Measurements from ENCODE around the gene ARMH1. TPM values are rescaled to one million over a fixed set of nuclear protein-coding genes. Genes with fewer than 3 reads are reported as not detected.

The ARMH1 gene
- total RNA-seq, 1 experiment from 2014 or later, result 2.8 TPM

- in situ Hi-C loops (cut with HindIII; ENCODE audit: low pct_unique_long_range_greater_than_20kb, low sequenced_read_pairs), result no loop called here
- intact Hi-C loops (cut with micrococcal nuclease; ENCODE audit: unreplicated experiment), result no loop called here
- POLR2A ChIA-PET, result no interaction called here
Measured at GRCh38 chr1:44685881-44686280, 11.4 kb downstream of the ARMH1 start.

GRCh38 chr1:44688760-44689446 is 14.4 kb downstream of the ARMH1 start:
- DNase-seq (ENCODE audit: low read depth, low spot score) (no peak), ATAC-seq (no peak)
- Histone ChIP-seq H3K4me3 (ENCODE audit: low read depth in 2 of 2, low read length in 2 of 2) (no peak overlapping the region), H3K27me3 (ENCODE audit: control insufficient read depth, insufficient read depth, low read length) (no peaks in the 10 kb centered on the region), H3K27ac (ENCODE audit: low read length) (no peak overlapping the region), H3K4me1 (ENCODE audit: control insufficient read depth, insufficient read depth, low read length) (peaks cover 5% of the 10 kb centered on the region; the same call in 1 of the 2 replicates), H3K36me3 (ENCODE audit: control insufficient read depth, insufficient read depth, low read length) (no peaks in the 10 kb centered on the region), H3K9me3 (ENCODE audit: control insufficient read depth, insufficient read depth, low read depth, low read length) (no peaks in the 10 kb centered on the region)
- TF ChIP-seq SIN3A (IDR thresholded peaks at IDR 0.05; ENCODE audit: borderline replicate concordance, insufficient read depth, low read depth, low read length) (no peak), POLR2AphosphoS5 (IDR thresholded peaks at IDR 0.05; ENCODE audit: low read depth, low read length) (no peak), CTCF (IDR thresholded peaks at IDR 0.05) (no peak), REST (IDR thresholded peaks at IDR 0.05; ENCODE audit: insufficient read depth in 1 of 2, low read depth in 2 of 2, low read length in 1 of 2) (no peak), TCF7L2 (IDR thresholded peaks at IDR 0.05; ENCODE audit: low read depth, low read length) (no peak)
- in situ Hi-C loops (cut with HindIII; ENCODE audit: low pct_unique_long_range_greater_than_20kb, low sequenced_read_pairs) (no loop called here), intact Hi-C loops (cut with micrococcal nuclease; ENCODE audit: unreplicated experiment) (no loop called here)
- BruUV-seq (replicated peaks), result no TSS peak
- CTCF ChIA-PET, result no interaction called here
- POLR2A ChIA-PET, result no interaction called here

More at GRCh38 chr1:44685881-44686280, 11.4 kb downstream of the ARMH1 start:
- no TSS peak for BruUV-seq (replicated peaks)
- DNase-seq (ENCODE audit: low read depth, low spot score) (no peak), ATAC-seq (no peak)
- no peak overlapping the region for H3K27ac ChIP-seq (ENCODE audit: low read length)
- H3K36me3 ChIP-seq (ENCODE audit: control insufficient read depth, insufficient read depth, low read length), result no peaks in the 10 kb centered on the region
- H3K4me1 ChIP-seq (ENCODE audit: control insufficient read depth, insufficient read depth, low read length), result peaks cover 5% of the 10 kb centered on the region; the same call in 1 of the 2 replicates
- CTCF ChIA-PET, result no interaction called here
- no peaks in the 10 kb centered on the region for H3K9me3 ChIP-seq (ENCODE audit: control insufficient read depth, insufficient read depth, low read depth, low read length)
- H3K27me3 ChIP-seq (ENCODE audit: control insufficient read depth, insufficient read depth, low read length), result no peaks in the 10 kb centered on the region
- TF ChIP-seq TCF7L2 (IDR thresholded peaks at IDR 0.05; ENCODE audit: low read depth, low read length), result no peak
- no peak for TF ChIP-seq POLR2AphosphoS5 (IDR thresholded peaks at IDR 0.05; ENCODE audit: low read depth, low read length)
- no peak for TF ChIP-seq CTCF (IDR thresholded peaks at IDR 0.05)
- no peak for TF ChIP-seq SIN3A (IDR thresholded peaks at IDR 0.05; ENCODE audit: borderline replicate concordance, insufficient read depth, low read depth, low read length)
- no peak for TF ChIP-seq REST (IDR thresholded peaks at IDR 0.05; ENCODE audit: insufficient read depth in 1 of 2, low read depth in 2 of 2, low read length in 1 of 2)
- no peak overlapping the region for H3K4me3 ChIP-seq (ENCODE audit: low read depth in 2 of 2, low read length in 2 of 2)
